ENCODE measurements around the gene PPP2R2B. TPM values are rescaled to one million over a fixed set of nuclear protein-coding genes. Genes with fewer than 3 reads are reported as not detected.

The PPP2R2B gene
- total and polyA plus RNA-seq, 7 donors, result 0.03 to 0.71 (median 0.11) TPM; not detected in 1

- no peak overlapping the region for H3K4me3 ChIP-seq
- intact Hi-C loops (cut with DNase I), result no loop called here
- no peaks in the 10 kb centered on the region for H3K27me3 ChIP-seq (ENCODE audit: insufficient read depth in 3 of 3, low read length in 2 of 3)
- no peak for DNase-seq
- WGBS, 3 donors, result 42 to 51% (median 43%) methylated on average over 1 of the region's 1 CpG
- no peak for ATAC-seq
- no peaks in the 10 kb centered on the region for H3K36me3 ChIP-seq (ENCODE audit: insufficient read depth in 1 of 2, low read depth in 1 of 2)
- no peaks in the 10 kb centered on the region for H3K4me1 ChIP-seq
- no peaks in the 10 kb centered on the region for H3K9me3 ChIP-seq
- TF ChIP-seq CTCF (IDR thresholded peaks at IDR 0.05), result no peak
- H3K27ac ChIP-seq, result no peak overlapping the region
These were observed 30.9 kb upstream of the PPP2R2B start for GRCh38 chr5:146909255-146910068.

GRCh38 chr5:146906803-146907202 lies 28.2 kb upstream of the PPP2R2B start:
- Histone ChIP-seq H3K9me3 (no peaks in the 10 kb centered on the region), H3K27me3 (ENCODE audit: insufficient read depth in 3 of 3, low read length in 2 of 3) (no peaks in the 10 kb centered on the region), H3K4me1 (no peaks in the 10 kb centered on the region), H3K27ac (no peak overlapping the region), H3K4me3 (no peak overlapping the region), H3K36me3 (ENCODE audit: insufficient read depth in 1 of 2, low read depth in 1 of 2) (no peaks in the 10 kb centered on the region)
- no peak for TF ChIP-seq CTCF (IDR thresholded peaks at IDR 0.05)
- no peak for DNase-seq
- WGBS, 3 donors, result 59 to 61% (median 59%) methylated on average over 5 of the region's 5 CpGs
- intact Hi-C loops (cut with DNase I), result no loop called here
- ATAC-seq, result no peak

- ATAC-seq (no peak), DNase-seq (no peak)
- intact Hi-C loops (cut with DNase I), result loop anchor here in 1 of 2 donors (2.0 kb wide), 1 partner anchor 20 kb away; no protein-coding TSS in a partner anchor
- Histone ChIP-seq H3K27ac (no peak overlapping the region), H3K36me3 (ENCODE audit: insufficient read depth in 1 of 2, low read depth in 1 of 2) (no peaks in the 10 kb centered on the region), H3K27me3 (ENCODE audit: insufficient read depth in 3 of 3, low read length in 2 of 3) (no peaks in the 10 kb centered on the region), H3K4me1 (no peaks in the 10 kb centered on the region), H3K4me3 (no peak overlapping the region), H3K9me3 (no peaks in the 10 kb centered on the region)
- TF ChIP-seq CTCF (IDR thresholded peaks at IDR 0.05), result no peak
- 86 to 90% (median 88%) methylated on average over 1 of the region's 1 CpG for WGBS, 3 donors
These were observed 26.3 kb upstream of the PPP2R2B start for GRCh38 chr5:146904890-146905289.

GRCh38 chr5:146903789-146904188 lies 25.2 kb upstream of the PPP2R2B start:
- no peak for TF ChIP-seq CTCF (IDR thresholded peaks at IDR 0.05)
- no peak overlapping the region for H3K27ac ChIP-seq
- no peak overlapping the region for H3K4me3 ChIP-seq
- H3K27me3 ChIP-seq (ENCODE audit: insufficient read depth in 3 of 3, low read length in 2 of 3), result no peaks in the 10 kb centered on the region
- H3K36me3 ChIP-seq (ENCODE audit: insufficient read depth in 1 of 2, low read depth in 1 of 2), result no peaks in the 10 kb centered on the region
- intact Hi-C loops (cut with DNase I), result loop anchor here in 1 of 2 donors (2.0 kb wide), 1 partner anchor 21 kb away; no protein-coding TSS in a partner anchor
- no peak for DNase-seq
- no peaks in the 10 kb centered on the region for H3K9me3 ChIP-seq
- H3K4me1 ChIP-seq, result no peaks in the 10 kb centered on the region
- 87 to 89% (median 88%) methylated on average over 1 of the region's 1 CpG for WGBS, 3 donors
- no peak for ATAC-seq
